Measurements from ENCODE around the gene TACC2.

The TACC2 gene

DNA sequence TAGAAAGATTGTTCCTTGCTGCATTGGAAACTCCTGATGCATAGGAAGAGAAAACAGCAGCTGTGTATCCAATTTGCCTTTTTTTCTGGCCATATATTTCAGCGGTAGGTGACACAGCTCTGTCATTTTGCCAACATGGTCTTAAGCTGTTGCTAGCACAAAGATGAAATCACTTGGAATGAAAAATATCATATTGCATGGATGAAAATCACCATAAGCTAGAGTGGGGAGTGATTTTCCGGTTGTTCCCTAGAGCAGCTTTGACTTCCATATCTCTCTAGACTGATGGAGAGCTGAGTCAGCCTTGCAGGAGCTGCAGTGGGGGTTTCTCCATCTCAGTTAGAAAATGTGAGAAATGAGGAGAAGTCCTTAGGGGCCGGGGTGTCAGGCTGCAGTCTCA, 243.8 kb downstream of the TACC2 start:
- no peak for DNase-seq

DNA sequence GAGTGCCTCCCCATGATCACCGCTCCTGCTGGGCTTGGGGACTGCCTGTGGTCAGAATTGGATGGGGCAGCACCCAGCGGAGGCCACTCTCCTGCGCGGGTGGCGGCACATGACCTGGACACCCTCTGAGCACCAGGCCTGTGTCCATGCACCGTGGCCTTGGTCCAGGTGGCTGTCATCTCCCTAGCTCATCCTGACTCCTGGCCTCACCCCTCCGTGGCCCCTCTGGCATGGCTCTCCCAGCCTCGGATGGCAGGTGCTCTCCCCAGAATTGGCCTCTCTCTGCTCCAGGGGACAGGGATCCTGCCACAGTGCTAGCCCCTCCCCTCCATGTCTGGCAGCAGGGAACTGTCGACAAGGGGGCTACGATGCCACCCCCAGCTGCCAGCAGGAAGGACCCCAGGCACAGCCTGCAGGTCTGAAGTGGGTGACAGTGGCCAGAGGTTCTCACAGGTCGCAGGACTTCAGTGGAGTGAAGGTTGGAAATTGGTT, 244.9 kb downstream of the TACC2 start:
- no peak for DNase-seq

GRCh38 chr10:122234416-122234815, 245.5 kb downstream of the TACC2 start:
- DNase-seq, result no peak

DNA sequence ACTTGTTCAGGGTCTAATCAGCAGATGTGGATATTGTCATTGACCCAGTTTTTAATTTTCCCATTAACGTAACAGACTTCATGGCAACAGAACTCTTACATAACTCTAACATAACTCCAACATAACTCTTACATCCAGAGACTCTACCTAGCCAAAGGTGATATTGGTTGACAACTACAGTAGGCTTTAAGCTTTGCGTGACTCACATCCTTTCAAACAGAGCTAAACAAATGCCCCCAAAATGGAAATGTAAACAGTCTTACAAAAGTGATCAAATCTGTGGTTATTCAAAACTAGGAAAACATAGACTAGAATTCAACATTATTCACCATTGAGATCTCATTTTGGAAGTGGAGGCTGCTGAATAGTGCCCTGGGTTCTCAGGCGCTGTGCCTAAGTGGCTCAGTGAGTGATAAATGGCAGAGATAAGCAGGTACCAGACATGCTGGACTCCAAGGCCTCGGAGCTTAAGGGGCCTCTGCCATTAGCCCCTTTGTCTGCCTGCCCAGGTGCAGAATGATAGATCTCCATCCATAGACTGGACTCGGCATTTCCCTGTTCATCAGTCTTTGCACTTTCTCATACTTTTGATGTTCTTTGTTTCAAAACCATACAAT, 247.8 kb downstream of the TACC2 start:
- no peak for DNase-seq

GRCh38 chr10:122237331-122237990, 248.5 kb downstream of the TACC2 start:
- no peak for DNase-seq

GRCh38 chr10:122239578-122240257, 250.8 kb downstream of the TACC2 start:
- no peak for DNase-seq

DNA sequence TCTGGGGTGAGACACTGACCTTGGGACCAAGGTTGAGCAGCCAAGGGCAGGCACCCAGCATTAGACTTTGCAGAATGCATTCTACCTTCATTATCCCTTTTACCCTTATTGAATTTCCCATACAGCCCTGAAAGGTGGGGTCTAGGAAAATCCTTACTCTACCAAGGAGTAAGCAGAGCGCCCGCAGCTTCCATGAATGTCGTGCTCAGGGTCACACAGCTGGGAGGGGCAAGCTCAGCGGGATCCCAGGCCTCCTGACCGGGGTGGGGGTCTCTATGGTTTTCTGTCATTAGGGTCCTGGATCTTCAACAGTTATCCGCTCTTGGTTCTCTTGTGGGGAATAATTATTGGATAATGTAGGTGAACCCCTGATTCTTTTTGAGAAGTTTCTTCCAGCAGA, 251.4 kb downstream of the TACC2 start:
- DNase-seq, result no peak

GRCh38 chr10:122241836-122242235, 252.9 kb downstream of the TACC2 start:
- DNase-seq, result no peak

- no peak for DNase-seq
Observed at GRCh38 chr10:122243550-122243949, 254.6 kb downstream of the TACC2 start.

DNA sequence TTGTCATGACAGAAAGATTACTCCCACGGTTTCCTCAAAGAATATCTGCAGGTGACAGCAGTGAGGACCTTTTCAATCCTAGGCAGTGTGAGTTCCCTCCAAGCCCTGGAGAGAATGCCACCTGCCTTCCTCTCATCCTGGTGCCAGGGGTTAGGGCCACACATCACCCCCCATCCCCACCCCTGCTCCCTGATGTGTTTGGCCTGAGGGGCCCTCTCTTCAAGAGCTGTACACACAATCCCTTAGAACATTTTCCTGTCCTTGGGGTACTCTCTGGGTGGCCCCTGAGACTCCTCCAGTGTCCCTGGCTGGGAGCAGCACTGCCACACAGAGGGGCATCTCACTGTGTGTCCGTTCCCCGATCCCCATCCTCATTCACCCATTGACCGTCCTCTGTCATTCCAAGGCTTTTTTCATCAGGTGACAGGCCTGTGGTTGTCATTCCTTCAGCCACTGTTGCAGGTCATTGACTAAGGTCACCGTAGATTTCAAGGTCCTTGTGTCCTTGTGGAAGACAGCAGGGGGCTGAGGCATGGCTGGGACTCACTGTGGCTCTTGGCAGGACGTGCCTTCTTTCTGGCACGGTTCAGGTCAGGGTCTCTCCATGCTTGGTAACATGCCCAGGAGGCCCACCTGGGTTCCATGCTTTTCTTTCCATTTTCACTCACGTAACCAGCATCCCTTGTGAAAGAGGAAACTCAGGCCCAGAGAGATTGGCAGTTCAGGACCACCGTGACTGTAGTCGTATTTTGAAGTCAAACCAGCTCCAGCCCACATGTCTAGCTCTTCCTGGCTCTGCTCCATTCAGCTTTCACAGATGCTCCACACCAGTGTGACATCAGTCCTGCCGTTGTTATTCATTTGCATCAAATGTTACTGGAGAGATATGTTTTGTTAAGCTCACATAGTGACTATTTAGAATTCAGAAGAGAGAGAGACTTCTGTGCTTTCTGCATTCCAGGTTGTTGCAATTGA, 255.3 kb downstream of the TACC2 start:
- DNase-seq, result no peak

GRCh38 chr10:122245136-122245535, 256.2 kb downstream of the TACC2 start:
- DNase-seq, result no peak

- no peak for DNase-seq
Observed at GRCh38 chr10:122245897-122246296, 256.9 kb downstream of the TACC2 start.

DNA sequence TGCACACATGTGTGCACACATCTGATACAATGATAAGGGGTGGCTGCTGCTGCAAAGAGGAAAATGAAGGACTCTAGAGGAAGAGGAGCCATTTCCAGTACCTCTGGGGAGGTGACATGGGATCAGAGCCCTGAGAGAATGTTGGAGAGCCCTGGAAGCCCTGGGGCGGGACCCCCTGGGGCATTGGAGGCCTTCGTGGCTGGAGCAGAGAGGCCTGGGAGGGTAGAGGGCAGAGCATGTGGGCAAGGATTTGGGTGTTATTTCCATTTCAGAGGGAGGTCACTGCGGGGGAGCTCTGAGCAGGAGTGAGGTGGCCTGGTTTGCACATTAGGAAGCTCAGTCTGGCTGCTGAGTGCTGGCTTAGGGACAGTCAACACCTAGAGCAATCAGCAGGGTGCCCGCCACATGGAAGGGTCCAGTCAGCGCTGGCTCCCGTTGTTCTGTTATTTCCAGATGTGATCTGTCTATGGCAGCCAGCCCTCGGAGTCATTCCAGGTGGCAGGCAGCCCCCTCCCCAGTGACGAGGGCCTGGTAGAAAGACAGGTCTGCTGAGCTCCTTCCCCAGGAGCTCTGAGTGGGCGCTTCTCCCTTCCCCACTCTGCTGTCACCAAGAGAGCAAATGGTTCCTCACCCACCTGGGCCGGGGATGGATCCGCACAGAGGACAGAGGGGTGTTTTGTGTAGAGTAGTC, 258.0 kb downstream of the TACC2 start:
- DNase-seq, result no peak

DNA sequence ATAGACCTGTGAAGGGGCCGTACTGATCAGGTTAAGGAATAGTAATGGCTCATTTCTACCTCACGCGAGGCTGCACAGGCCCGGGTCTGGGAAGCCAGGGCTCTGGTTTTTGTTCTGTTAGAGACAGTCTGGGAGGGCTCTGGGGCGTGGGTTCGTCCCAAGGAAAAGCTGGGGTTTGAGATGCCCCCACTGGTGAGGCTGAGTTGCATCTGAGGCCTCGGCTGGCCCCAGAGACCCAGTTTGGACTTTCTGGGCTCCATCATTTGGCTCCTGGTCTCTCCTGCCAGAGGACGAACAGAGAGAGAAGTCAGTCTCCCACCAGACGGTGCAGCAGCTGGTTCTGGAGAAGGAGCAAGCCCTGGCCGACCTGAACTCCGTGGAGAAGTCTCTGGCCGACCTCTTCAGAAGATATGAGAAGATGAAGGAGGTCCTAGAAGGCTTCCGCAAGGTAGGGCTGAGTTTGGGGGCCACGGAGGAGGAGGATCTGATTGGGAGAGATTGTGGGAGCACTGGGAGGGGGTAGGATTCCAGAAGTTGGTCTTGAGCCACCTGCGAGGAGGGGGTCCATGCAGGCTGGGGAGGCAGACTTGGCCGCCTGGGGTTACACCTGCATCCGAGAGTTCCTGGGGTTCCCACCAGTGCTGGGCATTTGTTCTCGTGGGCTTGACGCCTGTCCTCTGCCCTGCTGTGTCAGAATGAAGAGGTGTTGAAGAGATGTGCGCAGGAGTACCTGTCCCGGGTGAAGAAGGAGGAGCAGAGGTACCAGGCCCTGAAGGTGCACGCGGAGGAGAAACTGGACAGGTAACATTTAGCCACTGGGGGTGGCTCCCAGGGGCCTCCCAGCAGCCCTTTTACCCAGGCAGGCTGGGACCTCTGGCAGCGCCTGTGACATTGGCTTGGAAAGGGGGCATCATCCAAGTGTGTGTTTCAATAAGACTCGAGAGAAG, 259.7 kb downstream of the TACC2 start:
- DNase-seq, result no peak

- no peak for DNase-seq
Observed at GRCh38 chr10:122249303-122249850, 260.4 kb downstream of the TACC2 start.

DNA sequence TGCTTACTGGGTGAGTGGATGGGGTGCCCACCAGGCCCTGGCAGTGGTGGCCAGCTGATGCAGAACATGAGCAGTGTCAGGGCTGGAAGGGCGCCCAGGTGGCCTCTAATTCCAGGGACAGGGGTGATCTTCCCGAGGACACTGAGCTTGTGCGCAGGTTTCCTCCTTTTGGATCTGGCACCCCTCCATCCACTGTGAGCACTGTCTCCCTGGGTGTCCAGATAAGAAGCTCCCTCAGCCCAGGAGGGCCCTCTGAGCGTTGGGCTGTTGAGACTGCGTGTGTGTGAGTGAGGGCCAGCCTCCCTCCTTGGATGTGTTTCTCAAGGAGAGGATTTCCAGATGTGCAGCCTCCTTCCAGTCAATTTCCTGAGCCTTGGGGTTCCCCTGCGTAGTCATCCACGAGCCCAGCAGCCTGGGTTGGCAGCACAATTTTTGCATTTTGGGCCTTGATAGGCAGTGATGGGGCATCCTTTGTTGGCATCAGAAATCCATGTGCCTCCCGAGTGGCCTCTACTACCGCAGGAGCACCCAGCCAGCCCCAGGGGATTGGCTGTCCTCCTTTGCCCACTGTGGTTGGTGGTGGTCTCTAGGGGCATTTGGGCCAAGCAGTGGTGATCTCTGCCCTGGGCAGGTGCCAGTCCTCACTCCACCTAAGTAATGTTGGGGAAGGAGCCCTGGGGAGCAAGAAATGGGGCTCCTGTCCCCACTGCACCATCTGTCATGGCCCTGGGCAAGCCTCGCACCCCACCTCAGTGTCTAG, 261.2 kb downstream of the TACC2 start:
- DNase-seq, result no peak

DNA sequence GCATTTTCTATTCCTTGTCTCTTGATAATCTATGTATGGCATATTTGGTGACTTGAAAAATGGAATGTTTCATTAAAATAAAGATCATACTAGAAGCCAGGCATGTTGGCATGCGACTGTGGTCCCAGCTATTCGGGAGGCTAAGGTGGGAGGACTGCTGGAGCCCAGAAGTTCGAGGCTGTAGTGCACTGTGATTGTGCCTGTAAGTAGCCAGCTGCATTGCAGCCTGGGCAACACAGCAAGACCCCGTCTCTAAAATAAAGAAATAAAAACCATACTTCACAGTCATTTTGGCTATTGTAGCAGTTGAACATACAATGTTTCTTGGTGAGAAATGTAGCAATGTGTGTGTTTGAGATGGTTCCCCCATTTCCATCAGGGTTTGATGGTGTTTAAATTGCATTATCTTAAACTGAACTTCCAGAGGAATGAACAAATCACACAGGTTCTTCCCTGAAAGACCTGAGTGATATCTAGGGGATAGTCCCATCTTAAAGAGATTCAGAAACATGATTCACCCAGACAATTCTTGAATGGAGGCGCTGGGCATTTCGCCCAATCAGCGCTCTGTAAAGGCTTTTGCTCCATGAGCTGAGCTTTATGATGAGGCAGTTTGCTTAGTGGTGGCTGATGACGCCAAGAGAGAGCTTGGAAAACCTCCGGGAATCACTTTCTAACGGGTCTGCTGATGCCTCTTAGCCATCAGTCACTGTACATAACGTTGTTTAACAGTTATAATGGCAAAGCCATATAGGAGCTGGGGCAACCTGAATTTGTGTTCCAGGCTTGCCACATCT, 262.7 kb downstream of the TACC2 start:
- no peak for DNase-seq

- no peak for DNase-seq
Observed at GRCh38 chr10:122252805-122253204, 263.8 kb downstream of the TACC2 start.

DNA sequence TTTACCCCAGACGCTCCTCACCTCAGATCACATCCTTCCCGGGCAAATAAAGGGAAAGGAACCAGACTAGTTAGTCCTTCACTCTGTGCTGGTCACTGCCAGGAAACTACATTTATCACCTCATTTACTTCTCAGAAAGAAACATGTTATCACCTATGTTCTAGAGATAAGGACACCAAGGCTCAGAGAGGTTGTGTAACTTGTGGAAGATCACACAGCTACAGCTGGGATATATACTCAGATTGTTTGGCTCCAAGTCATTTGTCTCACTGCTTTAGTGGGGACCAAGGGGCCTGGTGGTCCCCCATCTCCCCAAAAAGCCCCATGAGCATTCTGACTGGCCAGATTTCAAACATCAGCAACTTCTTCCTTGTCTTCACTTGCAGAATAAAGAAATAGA, 264.6 kb downstream of the TACC2 start:
- DNase-seq, result no peak

Measured in activated CD4-positive, alpha-beta T cell treated with anti-CD3 and anti-CD28 coated beads for 1 hour (primary cell).